ENCODE data around the gene FOXE1.

GRCh38 chr9:97854696-97855485, 1.9 kb downstream of the FOXE1 start:
- TF ChIP-seq CTCF (IDR thresholded peaks at IDR 0.05) = no peak
- no peak for TF ChIP-seq POLR2A (IDR thresholded peaks at IDR 0.05)
